GM19238 (cell line): ENCODE data around the gene DAB2.
"Not testable (repeated sequence)": the region's sequence is repeated elsewhere in the genome, so short reads cannot be mapped to it uniquely, and the experiment has no call there.

Experiments used
- DNase-seq: peaks from one replicate; pipeline ENCODE4 v3.0.0; 2011; ENCODE audit warnings: low spot score; ENCODE audit not compliant: insufficient read length

The DAB2 gene

GRCh38 chr5:39422036-39422606 lies 2.7 kb downstream of the DAB2 start:
- no peak for DNase-seq

DNA sequence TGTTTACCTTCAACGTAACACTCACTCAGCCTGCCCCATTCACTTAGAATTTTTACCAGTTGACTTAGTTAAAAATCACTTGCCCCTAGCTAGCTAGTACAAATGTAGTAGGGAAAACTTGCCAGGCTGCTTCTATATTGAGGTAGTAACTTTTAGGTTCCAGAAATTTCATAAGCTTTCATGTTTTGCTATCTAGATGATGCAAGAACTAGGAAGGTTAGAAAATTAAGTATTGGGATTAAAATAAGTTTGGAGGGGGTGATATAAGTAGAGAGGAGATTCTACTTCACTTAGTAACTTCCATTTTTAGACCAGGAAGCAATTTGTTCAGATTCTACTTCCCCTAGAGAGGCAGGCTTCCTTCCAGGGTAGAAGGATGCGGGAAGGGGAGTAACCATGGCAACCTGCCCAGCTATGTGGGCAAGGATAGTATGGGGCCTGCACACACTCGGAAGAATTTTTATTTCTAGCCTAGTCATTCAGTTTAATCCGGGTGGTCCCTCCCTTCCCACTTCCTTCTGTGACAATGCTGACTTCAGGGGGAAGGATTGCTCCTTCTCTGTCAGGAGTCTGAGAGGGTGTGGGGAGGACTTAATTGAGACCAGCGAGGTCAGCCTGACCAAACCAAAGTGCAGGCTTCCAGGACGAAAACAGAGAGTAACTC lies 4.2 kb downstream of the DAB2 start:
- DNase-seq = no peak

DNA sequence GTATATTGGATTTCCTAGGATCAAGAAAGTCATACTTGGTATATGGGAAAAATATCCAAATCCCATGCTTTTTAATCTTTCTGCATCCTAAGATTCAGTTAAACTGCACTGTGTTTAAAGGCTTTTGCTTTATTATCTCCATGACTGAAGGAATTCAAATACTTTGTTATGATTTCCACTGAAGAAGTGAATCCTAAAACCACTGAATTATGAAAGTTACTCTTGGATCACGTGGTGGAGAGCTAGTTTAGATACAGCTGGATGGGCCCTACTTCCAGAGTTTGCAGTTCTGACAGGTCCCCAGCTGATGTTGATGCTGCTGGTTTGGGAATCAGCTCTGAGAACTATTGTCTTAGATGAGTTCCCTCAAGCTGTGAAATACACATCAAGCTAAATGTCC lies 5.0 kb downstream of the DAB2 start:
- DNase-seq = no peak

GRCh38 chr5:39417979-39418378 lies 6.8 kb downstream of the DAB2 start:
- DNase-seq = no peak

DNA sequence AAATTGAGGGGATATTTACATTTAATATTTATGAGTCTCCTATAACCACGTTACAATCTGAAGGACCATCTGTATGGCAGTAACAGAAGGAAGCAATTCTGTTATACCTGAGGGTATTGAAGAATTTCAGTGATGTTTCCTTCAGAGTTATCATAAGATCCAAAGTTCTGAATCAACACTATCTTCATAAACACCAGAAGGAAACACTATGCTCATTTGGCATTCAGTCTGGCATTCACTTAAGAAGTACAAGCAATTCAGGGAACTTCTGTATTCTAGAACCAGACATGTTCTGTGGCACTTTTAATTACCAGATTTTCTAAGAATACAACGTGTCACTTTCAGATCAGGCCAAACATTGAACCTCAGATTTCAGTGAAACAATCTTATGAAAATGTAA lies 9.6 kb downstream of the DAB2 start:
- DNase-seq = no peak

DNA sequence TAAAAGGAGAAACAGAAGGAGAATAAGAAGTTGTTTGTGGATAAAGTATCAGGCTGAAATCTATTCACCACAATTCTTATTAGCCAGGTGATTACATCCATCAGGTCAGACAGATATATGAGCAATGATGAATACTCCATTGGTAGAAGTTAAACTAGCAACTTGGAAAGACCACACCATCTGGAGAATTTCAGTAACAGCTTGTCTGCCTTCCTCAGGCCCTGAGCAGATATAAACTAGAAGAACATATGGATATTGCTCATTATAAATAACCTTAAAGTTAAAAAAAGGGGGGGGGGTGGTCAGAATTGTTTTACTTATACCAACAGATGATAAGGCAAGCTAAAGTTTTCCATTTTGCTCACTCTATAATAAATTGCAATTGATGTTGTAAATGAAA lies 10.4 kb downstream of the DAB2 start:
- DNase-seq = no peak

GRCh38 chr5:39413771-39414170 lies 11.0 kb downstream of the DAB2 start:
- no peak for DNase-seq

DNA sequence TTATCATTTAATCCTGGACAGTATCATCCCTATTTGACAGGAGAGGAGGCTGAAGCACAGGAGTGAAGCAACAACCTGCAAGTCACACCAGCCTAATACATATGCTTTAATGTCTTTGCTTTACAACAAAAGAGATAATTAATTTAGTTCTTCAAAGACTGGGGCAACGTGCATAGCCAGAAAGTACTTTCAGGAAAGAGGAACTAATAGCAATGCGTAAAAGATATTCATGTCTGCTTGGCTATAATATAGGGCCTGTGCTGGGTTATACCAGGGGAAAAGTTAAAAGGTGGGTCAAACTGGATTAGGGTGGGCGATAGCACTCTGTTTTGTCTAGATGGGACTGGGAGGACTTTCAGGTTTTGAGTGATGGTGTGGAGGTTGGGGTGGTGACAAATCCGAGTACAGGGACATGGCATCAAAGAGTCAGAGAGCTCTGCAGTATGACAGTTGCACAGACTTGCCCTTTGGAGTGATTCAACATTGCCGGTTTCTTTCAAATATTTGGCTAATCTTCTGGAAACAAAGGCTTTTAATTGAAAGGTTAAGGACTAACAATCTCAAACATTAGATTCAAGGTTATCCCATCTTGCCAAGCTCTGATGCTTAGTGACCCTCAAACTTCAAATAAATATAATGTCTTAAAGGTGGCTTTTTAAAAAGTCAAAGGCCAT lies 11.9 kb downstream of the DAB2 start:
- DNase-seq = no peak

GRCh38 chr5:39411985-39412384 lies 12.8 kb downstream of the DAB2 start:
- DNase-seq = no peak

GRCh38 chr5:39411061-39411460 lies 13.7 kb downstream of the DAB2 start:
- no peak for DNase-seq

GRCh38 chr5:39409033-39409432 lies 15.7 kb downstream of the DAB2 start:
- DNase-seq = no peak

- DNase-seq = no peak
Measured at GRCh38 chr5:39405083-39405843, 19.5 kb downstream of the DAB2 start.

GRCh38 chr5:39403761-39404160 lies 21.0 kb downstream of the DAB2 start:
- DNase-seq = not testable (repeated sequence)

- not testable (repeated sequence) for DNase-seq
Measured at GRCh38 chr5:39402140-39402539, 22.6 kb downstream of the DAB2 start.

DNA sequence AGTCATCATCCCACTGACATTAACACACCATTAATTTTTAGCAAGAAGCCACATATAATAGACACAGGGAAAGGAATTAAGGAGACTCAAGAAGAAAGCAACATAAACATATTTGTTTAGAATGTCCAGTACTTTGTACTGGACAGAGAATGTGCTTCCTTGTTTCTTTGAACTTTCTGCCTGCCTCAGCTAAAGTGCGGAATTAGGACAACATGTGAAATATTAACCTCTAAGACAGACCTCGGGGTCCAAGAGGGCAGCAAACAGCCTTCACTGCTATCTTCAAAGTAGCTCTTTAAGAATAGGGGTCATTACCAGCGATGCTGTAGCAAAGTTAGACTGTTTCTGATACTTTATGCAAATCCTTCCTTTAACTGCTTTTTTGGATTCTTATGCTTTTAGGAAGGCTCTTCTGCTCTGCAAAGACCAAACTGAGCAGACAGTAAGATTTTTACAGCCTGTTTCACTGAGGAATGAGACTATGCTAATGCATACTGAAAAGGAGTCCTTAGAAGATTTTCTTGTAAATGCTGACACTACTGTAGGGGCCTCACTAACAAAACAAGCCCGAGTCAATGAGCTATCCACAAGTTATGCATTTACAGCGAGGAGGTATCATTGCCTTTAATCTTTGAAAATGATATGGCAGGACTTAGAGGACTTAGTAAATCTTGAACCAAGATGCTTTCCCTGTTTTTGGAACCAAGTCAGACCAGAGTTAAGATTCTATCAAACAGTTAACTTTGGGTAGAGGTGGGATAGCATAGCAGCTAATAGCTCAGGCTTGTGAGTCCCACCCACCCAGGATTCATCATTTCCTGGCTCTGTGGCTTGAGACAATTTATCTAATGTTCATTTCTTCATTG lies 23.8 kb downstream of the DAB2 start:
- no peak for DNase-seq

- no peak for DNase-seq
Measured at GRCh38 chr5:39399135-39400036, 25.4 kb downstream of the DAB2 start.

GRCh38 chr5:39396843-39397242 lies 27.9 kb downstream of the DAB2 start:
- no peak for DNase-seq

GRCh38 chr5:39395521-39395920 lies 29.3 kb downstream of the DAB2 start:
- no peak for DNase-seq

DNA sequence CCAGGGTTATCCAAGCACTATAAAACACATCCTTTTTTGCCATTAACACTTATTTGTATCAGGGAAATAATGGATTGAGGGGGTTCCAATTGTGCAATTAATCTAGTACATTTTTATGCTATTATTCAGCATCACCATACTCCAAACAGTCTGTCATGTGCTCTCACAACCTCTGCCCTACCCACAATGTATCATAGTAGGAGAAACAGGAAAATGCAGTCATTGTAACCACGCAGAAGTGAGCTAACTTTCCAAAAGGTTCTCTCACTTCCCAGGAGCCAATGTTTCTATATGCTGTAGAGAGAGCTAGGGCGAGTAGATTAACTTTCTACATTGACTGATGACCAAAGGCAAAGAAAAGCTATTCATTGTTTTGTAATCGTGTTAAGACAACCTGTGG lies 29.8 kb downstream of the DAB2 start:
- DNase-seq = no peak

DNA sequence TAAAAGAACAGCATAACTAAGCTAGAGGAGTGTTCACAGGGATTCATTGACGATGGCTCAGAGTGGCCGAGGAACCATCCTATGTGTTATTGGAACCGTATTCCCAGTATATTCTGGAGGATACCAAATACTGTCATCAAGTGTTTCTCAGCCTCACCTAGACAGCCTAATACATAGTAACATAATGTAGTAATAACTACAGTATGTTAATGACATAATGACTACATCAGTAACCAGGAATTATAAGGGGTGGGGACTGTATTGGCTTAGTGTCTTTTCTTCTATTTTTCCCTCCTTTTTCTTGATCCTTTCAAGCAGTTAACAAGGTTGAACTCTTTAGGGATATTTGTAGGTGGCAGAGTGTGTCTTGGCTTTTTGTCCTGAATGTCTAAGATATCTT lies 33.8 kb downstream of the DAB2 start:
- no peak for DNase-seq
